B cell (primary cell): ENCODE results near the gene MTFMT. TPM values are rescaled to one million over a fixed set of nuclear protein-coding genes. Genes with fewer than 3 reads are reported as not detected.

Experiments
- ATAC-seq: fragments of 200-7000 bp; cut with Tn5 transposase; one replicate; pipeline ENCODE4 v1.10.0; 2021; ENCODE audit warnings: low read depth, mild to moderate bottlenecking, moderate number of reproducible peaks, moderate library complexity
- CTCF ChIA-PET: fragments of 350-600 bp; sonication (Branson Sonifier 250); formaldehyde crosslinking; loops from one replicate; lab custom pipeline; 2021; ENCODE audit warnings: antibody characterized with exemption, inconsistent platforms; lab: Charles Lee
- POLR2A ChIA-PET: fragments of 350-600 bp; sonication (Branson Sonifier 250); formaldehyde crosslinking; loops from one replicate; lab custom pipeline; 2021; ENCODE audit warnings: antibody characterized with exemption; lab: Charles Lee
- DNase-seq: peaks from one replicate; pipeline ENCODE4 v3.0.0; 2013
- H2AFZ ChIP-seq: 2 replicates; pipeline ENCODE4 v1.6.1; 2012; ENCODE audit warnings: mild to moderate bottlenecking, low read depth, low read length; ENCODE audit not compliant: insufficient read depth, poor library complexity, severe bottlenecking
- H3K27ac ChIP-seq, 2 donors: 1 replicate in 1 of 2; 2 replicates in 1 of 2; pipeline ENCODE4 v1.5.1; 2012 to 2013; ENCODE audit warnings: low read length in 2 of 2, mild to moderate bottlenecking in 2 of 2, moderate library complexity in 1 of 2
- H3K27me3 ChIP-seq, 4 experiments: fragments of 200-600 bp in 1 of 4; sonication (generic) in 1 of 4; replicated peaks in 1 of 4; 1 replicate in 2 of 4; 2 replicates in 2 of 4; pipeline versions ENCODE4 v1.6.1 to v1.7.0; 2013 to 2016; ENCODE audit warnings: low read length in 3 of 4, mild to moderate bottlenecking in 2 of 4, mixed read lengths in 1 of 4, moderate library complexity in 1 of 4; ENCODE audit not compliant: insufficient read depth in 4 of 4, control insufficient read depth in 3 of 4; ENCODE audit errors: control extremely low read depth in 1 of 4
- H3K36me3 ChIP-seq, 2 experiments: replicated peaks in 1 of 2; 1 replicate in 1 of 2; 2 replicates in 1 of 2; pipeline versions ENCODE4 v1.6.1 to v1.7.1; 2013; ENCODE audit warnings: low read length in 1 of 2; ENCODE audit not compliant: insufficient read depth in 2 of 2, control insufficient read depth in 1 of 2; ENCODE audit errors: control extremely low read depth in 1 of 2, extremely low read depth in 1 of 2
- H3K4me1 ChIP-seq, 2 donors: fragments of 200-600 bp in 1 of 2; sonication (generic) in 1 of 2; 1 replicate in 1 of 2; 2 replicates in 1 of 2; pipeline versions ENCODE4 v1.5.1 to v1.6.1; 2013 to 2017; ENCODE audit warnings: low read length in 2 of 2; ENCODE audit not compliant: control insufficient read depth in 2 of 2, insufficient read depth in 2 of 2
- H3K4me2 ChIP-seq: replicated peaks from 2 replicates; pipeline ENCODE3; 2012; ENCODE audit warnings: mild to moderate bottlenecking, low read depth, low read length; ENCODE audit not compliant: poor library complexity, severe bottlenecking
- H3K4me3 ChIP-seq, 5 experiments: fragments of 200-600 bp in 1 of 5; sonication (generic) in 1 of 5; 1 replicate in 3 of 5; 2 replicates in 2 of 5; pipeline versions ENCODE4 v1.5.1 to v1.7.0; 2011 to 2016; ENCODE audit warnings: low read length in 4 of 5, mild to moderate bottlenecking in 4 of 5, low read depth in 2 of 5, control low read depth in 1 of 5, moderate library complexity in 1 of 5; ENCODE audit not compliant: insufficient read depth in 1 of 5; ENCODE audit errors: control extremely low read depth in 1 of 5, extremely low read depth in 1 of 5
- H3K79me2 ChIP-seq: fragments of 200-600 bp; sonication (generic); one replicate; pipeline ENCODE4 v1.6.0; 2016; ENCODE audit warnings: low read length; ENCODE audit not compliant: control insufficient read depth, insufficient read depth
- H3K9ac ChIP-seq: fragments of 200-600 bp; sonication (generic); 2 replicates; pipeline ENCODE4 v1.6.1; 2017; ENCODE audit warnings: mild to moderate bottlenecking, low read length, moderate library complexity
- H3K9me3 ChIP-seq, 3 donors: one replicate each; pipeline versions ENCODE4 v1.6.1 to v1.7.1; 2013; ENCODE audit warnings: low read length in 2 of 3; ENCODE audit not compliant: control insufficient read depth in 2 of 3, insufficient read depth in 1 of 3; ENCODE audit errors: control extremely low read depth in 1 of 3
- H4K20me1 ChIP-seq: 2 replicates; pipeline ENCODE4 v1.6.0; 2012; ENCODE audit warnings: mild to moderate bottlenecking, low read length; ENCODE audit not compliant: insufficient read depth, control insufficient read depth, poor library complexity, severe bottlenecking
- H3K27ac Mint-ChIP-seq: one replicate; pipeline ENCODE4 v1.8.0; 2021; ENCODE audit warnings: mixed read lengths
- H3K27me3 Mint-ChIP-seq: one replicate; pipeline ENCODE4 v1.8.0; 2021; ENCODE audit warnings: mixed read lengths
- H3K4me1 Mint-ChIP-seq: one replicate; pipeline ENCODE4 v1.8.0; 2021; ENCODE audit warnings: mixed read lengths
- H3K4me3 Mint-ChIP-seq: one replicate; pipeline ENCODE4 v1.8.0; 2021; ENCODE audit warnings: mixed read lengths
- H3K9me3 Mint-ChIP-seq: one replicate; pipeline ENCODE4 v1.8.0; 2022; ENCODE audit warnings: mixed read lengths; ENCODE audit not compliant: insufficient read depth
- CTCF ChIP-seq: fragments of 200-600 bp; IDR thresholded peaks from one replicate; pipeline ENCODE4 v1.8.0; 2022; ENCODE audit warnings: antibody characterized with exemption, mild to moderate bottlenecking
- EZH2 ChIP-seq: IDR thresholded peaks from 2 replicates; pipeline ENCODE4 v1.6.1; 2012; ENCODE audit warnings: borderline replicate concordance, low read depth, mild to moderate bottlenecking, moderate library complexity, low read length; ENCODE audit not compliant: insufficient read depth, poor library complexity, severe bottlenecking
- WGBS: methylation state at CpG from one replicate; pipeline ENCODE4 v1.1.5; 2013; ENCODE audit warnings: missing lambda C conversion rate; ENCODE audit not compliant: insufficient coverage; 5-methylcytosine and 5-hydroxymethylcytosine counted together
- intact Hi-C: fragments of 100-400 bp; cut with micrococcal nuclease; formaldehyde crosslinking; loops from one replicate; pipeline ENCODE4 v1.10.0; 2022
- polyA plus RNA-seq: library from polyadenylated mRNA; depleted of rRNA; stranded (reverse); fragments of >200 nt; gene quantifications from 2 replicates; pipeline ENCODE4 v1.2.3, GENCODE V29; 2012
- total RNA-seq, 2 donors: library from RNA; stranded (reverse); fragments of 120-200 nt in 1 of 2; gene quantifications; 1 replicate in 1 of 2; 2 replicates in 1 of 2; pipeline versions ENCODE4 v1.2.3 to v1.2.4, GENCODE V29; 2013 to 2022

Gene MTFMT
- total and polyA plus RNA-seq, 2 donors (not counting 1 experiment from before 2014, with no cell fraction given): 10.0 to 14.3 TPM

- Histone ChIP-seq H3K4me3 (no peak overlapping the region), H4K20me1 (no peaks in the 10 kb centered on the region), H3K9me3 (no peaks in the 10 kb centered on the region), H3K27me3 (no peaks in the 10 kb centered on the region), H3K9ac (no peak overlapping the region), H3K4me1 (no peaks in the 10 kb centered on the region), H3K4me2 (no peak overlapping the region), H3K27ac (no peak overlapping the region), H2AFZ (no peak overlapping the region), H3K79me2 (no peaks in the 10 kb centered on the region), H3K36me3 (peaks cover 0 to 5% of the 10 kb centered on the region in 2 experiments)
- Mint-ChIP-seq H3K27ac (no peak overlapping the region), H3K4me1 (peaks cover 2% of the 10 kb centered on the region), H3K4me3 (no peak overlapping the region), H3K9me3 (no peaks in the 10 kb centered on the region), H3K27me3 (no peaks in the 10 kb centered on the region)
- no CpG with 5 or more reads among the region's 3 CpGs for WGBS
- POLR2A ChIA-PET: no interaction called here
- DNase-seq (no peak), ATAC-seq (no peak)
- CTCF ChIA-PET: no interaction called here
- TF ChIP-seq CTCF (no peak), EZH2 (no peak)
- intact Hi-C loops: no loop called here
These were observed 24.4 kb downstream of the MTFMT start for GRCh38 chr15:65004993-65005392.

- H3K4me3 ChIP-seq: no peak overlapping the region
- H3K27me3 Mint-ChIP-seq: no peaks in the 10 kb centered on the region
- ATAC-seq: no peak
- H3K9me3 ChIP-seq: no peaks in the 10 kb centered on the region
- H3K27ac Mint-ChIP-seq: no peak overlapping the region
- ChIA-PET CTCF (interaction anchor here (0.6 kb wide), 1 partner anchor 9 kb away, joined by 3 read pairs; no protein-coding TSS in a partner anchor), POLR2A (no interaction called here)
- H3K27ac ChIP-seq: no peak overlapping the region
- H2AFZ ChIP-seq: no peak overlapping the region
- no peak for TF ChIP-seq CTCF
- TF ChIP-seq EZH2: no peak
- H3K9ac ChIP-seq: no peak overlapping the region
- H4K20me1 ChIP-seq: no peaks in the 10 kb centered on the region
- intact Hi-C loops: no loop called here
- H3K79me2 ChIP-seq: no peaks in the 10 kb centered on the region
- H3K4me1 ChIP-seq: no peaks in the 10 kb centered on the region
- 92% methylated on average over 3 of the region's 4 CpGs for WGBS
- H3K36me3 ChIP-seq: no peaks in the 10 kb centered on the region
- no peak overlapping the region for H3K4me3 Mint-ChIP-seq
- peaks cover 4% of the 10 kb centered on the region for H3K4me1 Mint-ChIP-seq
- no peaks in the 10 kb centered on the region for H3K9me3 Mint-ChIP-seq
- no peak for DNase-seq
- no peaks in the 10 kb centered on the region for H3K27me3 ChIP-seq
- no peak overlapping the region for H3K4me2 ChIP-seq
These were observed 31.6 kb downstream of the MTFMT start for GRCh38 chr15:64997745-64998375.
